ENCODE results near the gene TBCD.

- no peak for TF ChIP-seq EZH2 (IDR thresholded peaks at IDR 0.05; ENCODE audit: insufficient read depth, poor library complexity, severe bottlenecking)
- no peak for TF ChIP-seq EZH2phosphoT487 (IDR thresholded peaks at IDR 0.05; ENCODE audit: insufficient read depth, low read depth)
Measured at GRCh38 chr17:82929676-82930042, 177.8 kb downstream of the TBCD start.
